SU-DHL-6 (cell line): ENCODE data around the gene ZHX3.

Source experiments
- CTCF ChIP-seq: fragments of 200-600 bp; sonication (generic); IDR thresholded peaks from one replicate; pipeline ENCODE4 v1.5.1; 2017; ENCODE audit warnings: antibody characterized with exemption, mild to moderate bottlenecking, low read length, moderate library complexity; ENCODE audit not compliant: insufficient read depth, poor library complexity, severe bottlenecking
- EZH2phosphoT487 ChIP-seq: fragments of 200-600 bp; sonication (generic), shearing (Covaris generic); conservative IDR thresholded peaks from 2 replicates; pipeline ENCODE4 v1.6.1; 2018; ENCODE audit warnings: mild to moderate bottlenecking, antibody characterized with exemption, low read length, moderate library complexity, mixed read lengths

DNA sequence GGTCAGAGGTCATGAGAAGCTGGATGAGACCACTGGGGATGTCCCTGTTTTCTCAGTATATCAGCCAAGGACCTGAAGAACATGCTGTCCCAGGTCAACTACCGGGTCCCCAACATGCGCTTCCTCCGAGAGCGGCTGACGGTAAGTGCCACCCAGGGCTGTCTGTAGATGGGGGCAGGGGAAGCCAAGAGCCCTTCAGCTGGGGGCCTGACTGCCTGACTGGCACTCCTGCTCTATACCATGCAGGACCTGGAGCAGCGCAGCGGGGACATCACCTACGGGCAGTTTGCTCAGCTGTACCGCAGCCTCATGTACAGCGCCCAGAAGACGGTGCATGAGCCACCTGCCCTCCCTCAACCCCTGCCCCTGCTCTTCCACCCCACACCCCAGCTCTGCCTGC is 155.1 kb downstream of the ZHX3 start:
- TF ChIP-seq CTCF (no peak), EZH2phosphoT487 (no peak)
